Fibroblast of gingiva (primary cell): ENCODE results near the gene THRA.
A peak's percentile ranks its signal among the peaks of the same experiment; 100 is the strongest.

Experiments used
- DNase-seq: peaks from one replicate; pipeline ENCODE4 v3.0.0-alpha.2; 2011; ENCODE audit warnings: low read depth

THRA gene

GRCh38 chr17:40099619-40100418 lies 37.1 kb downstream of the THRA start:
- DNase-seq = no peak

- DNase-seq = no peak
These were observed 37.6 kb downstream of the THRA start, which contains the start of gene NR1D1 for GRCh38 chr17:40100419-40100668. Gene NR1D1, minus strand, starts transcription at chr17:40100589. Its CDS starts 495 bp downstream, at chr17:40100094.

- DNase-seq = peak; percentile 97
These were observed 38.1 kb downstream of the THRA start for GRCh38 chr17:40100669-40101366.

DNA sequence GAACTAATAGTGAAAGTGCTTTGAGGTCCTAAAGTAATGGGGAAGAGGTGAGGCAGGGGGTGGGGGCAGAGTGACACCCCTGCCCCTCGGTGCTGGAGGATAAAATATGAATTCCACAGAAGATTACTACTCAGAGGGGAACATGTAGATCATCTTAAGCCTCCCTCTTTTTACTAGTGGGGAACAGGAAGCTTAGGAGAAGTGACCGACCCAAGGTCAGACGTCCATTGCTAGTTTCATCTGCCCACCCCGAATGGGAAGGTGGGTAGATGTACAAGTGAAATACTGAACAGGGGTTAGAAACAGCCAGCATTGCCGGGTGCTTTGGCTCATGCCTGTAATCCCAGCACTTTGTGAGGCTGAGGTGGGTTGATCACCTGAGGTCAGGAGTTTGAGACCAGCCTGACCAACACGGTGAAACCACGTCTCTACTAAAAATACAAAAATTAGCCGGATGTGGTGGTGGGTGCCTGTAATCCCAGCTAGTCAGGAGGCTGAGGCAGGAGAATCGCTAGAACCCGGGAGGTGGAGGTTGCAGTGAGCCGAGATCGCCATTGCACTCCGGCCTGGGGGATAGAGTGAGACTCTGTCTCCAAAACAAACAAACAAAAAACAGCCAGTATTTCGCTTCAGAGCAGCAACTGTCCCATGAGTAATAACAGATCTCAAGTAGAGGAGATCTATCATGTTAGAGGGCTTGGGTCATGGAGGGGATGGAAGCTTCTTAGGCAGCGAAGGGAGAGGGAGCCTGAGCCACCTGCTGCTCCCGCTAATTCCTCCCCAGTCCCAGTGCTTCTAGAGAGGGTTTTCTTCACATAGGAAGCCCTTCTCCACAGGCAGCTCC lies 38.8 kb downstream of the THRA start:
- no peak for DNase-seq

- DNase-seq = no peak
These were observed 40.4 kb downstream of the THRA start for GRCh38 chr17:40103071-40103661.

GRCh38 chr17:40103688-40104087 lies 40.9 kb downstream of the THRA start:
- no peak for DNase-seq

DNA sequence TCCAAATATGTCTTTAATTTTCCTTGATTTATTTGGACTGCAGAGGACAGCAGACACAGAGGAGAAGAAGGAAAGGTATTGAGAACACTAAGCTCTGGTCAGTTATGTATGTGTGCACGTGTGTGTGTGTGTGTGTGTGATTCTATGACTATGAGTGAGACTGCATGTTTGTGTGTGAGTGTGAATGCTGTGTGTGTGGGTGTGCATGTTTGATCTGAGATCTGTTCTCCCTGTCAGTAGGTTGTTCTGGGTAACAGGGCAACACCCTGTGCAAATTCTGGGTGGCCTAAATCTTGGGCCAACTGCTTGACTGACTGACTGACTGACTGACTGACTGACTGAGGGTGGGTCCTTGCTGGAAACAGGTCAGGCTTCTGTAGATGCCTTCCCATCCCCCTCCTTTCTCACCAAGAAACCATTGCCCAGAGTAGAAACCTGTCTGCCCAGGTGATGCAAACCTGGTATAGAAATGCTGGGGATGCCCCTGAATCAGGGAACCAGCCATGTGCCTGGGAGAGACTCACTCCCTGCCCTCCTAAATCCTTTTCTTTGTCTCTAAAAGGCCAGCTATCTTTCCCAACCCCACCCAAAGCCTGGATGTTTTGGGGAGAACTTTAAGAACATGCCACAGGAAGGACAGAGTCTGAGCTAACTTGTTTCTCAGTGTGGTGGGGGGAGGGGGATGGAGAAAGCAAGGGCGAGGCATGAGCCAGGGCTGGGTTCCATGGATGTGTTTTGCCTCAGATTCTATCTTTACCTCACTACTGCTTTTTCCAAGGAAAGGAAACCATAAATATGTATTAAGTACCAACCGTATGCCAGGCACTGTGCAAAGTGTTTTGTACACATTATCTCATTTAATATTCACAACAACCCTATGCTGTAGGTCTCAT lies 42.1 kb downstream of the THRA start:
- no peak for DNase-seq

DNA sequence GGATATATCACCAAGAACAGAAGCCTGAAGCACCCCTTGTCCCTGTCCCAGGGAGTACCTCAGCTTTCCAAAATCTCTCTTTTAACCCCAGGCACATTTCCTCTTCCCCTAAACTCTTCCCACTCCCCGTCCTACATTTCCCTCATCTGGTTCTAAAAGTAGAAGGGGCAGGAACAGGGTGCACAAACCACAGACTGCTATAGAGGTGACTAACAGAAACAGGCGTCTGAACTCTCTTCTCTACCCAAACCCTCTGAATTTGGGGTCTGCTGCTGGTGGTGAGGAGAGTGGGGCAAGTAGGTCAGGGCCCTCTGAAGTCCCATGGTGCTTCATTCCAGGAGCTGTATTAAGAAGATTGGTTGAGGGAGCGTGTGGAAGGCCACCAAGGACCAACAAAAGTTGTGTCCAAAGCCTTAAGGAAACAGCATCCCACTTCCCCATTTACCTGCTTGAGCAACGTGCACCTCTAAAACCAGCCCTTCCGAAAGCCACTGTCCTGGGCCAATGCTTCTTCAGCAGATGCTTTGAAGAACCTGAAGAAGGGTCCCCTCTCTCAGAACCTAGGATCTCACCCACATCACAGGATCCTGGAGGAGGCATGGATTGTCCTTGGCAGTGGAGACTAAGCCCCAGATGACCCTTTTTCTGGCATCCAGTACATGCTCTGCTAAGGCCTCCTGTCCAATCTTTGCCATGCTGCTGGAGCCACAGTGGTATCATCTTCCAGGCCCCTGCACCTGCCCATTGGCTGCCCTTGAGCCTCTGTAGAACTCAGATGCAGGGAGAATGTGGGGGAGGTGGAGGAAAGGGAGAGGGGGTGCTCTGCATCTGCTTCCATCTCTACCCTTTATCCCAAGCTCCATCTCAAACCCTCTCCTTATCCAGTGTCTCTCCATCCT lies 43.3 kb downstream of the THRA start:
- no peak for DNase-seq

GRCh38 chr17:40106760-40107521 lies 44.2 kb downstream of the THRA start:
- DNase-seq = no peak

DNA sequence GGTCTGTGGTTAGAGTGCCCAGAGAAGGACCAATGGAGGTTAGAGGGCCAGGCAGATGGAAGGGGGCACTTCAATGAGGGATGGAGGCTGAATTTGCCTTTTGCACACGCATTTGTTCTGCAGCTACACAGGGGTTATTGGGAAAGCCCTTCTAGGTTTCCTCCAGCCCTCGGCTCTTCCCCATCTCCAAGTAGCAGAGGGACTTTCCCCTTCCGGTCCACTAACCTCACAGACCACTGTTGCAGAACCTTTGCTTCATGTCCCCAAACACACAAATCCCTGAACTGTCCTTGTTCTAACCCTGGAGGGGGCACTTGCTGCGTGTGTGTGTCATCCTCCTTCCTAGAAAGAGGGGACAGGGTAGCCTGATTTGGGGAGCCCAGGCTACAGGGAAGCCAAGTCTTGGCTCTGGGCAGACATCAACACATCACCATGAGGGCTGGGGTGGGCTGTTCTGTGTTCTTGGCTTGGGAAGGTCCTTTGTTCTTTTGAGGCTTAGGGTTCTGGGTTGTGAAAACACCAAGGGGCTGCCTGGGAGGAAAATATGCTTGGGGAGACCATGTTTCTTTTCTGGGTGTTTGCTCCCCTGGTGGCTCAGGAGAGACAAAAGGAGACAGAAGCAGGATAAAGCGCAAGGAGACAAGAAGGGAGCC lies 44.9 kb downstream of the THRA start:
- DNase-seq = no peak

DNA sequence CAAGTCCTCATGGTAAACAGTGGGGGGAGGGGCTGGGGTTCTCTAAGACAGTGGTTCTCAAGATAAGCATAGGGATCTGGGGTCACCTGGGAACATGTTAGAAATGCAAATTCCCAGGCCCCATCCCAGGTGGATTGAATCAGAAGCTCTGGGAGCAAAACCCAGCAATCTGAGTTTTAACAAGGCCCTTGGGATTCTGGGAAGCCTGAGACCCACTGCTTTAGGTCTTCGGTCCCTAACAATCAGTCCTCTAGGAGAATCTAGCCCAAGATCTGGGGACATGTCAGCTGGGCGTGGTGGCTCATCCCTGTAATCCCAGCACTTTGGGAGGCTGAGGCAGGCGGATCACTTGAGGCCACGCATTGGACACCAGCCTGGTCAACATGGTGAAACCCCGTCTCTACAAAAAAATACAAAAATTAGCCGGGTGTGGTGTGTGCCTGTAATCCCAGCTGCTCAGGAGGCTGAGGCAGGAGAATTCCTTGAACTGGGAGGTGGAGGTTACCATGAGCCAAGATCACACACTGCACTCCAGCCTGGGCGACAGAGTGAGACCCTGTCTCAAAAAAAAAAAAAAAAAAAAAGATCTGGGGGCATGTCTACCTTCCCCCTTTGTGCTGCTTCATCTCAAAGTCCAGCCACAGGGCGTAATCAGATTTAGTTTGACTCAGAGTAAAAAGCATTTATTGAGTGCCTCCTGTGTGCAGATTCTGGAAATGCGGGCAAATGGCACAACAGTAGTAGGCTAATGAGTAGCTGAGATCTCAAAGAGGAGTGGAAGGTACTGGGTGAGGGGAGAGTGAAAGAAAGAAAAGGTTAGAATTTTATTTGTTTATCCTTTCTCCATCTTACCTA lies 46.4 kb downstream of the THRA start:
- no peak for DNase-seq

DNA sequence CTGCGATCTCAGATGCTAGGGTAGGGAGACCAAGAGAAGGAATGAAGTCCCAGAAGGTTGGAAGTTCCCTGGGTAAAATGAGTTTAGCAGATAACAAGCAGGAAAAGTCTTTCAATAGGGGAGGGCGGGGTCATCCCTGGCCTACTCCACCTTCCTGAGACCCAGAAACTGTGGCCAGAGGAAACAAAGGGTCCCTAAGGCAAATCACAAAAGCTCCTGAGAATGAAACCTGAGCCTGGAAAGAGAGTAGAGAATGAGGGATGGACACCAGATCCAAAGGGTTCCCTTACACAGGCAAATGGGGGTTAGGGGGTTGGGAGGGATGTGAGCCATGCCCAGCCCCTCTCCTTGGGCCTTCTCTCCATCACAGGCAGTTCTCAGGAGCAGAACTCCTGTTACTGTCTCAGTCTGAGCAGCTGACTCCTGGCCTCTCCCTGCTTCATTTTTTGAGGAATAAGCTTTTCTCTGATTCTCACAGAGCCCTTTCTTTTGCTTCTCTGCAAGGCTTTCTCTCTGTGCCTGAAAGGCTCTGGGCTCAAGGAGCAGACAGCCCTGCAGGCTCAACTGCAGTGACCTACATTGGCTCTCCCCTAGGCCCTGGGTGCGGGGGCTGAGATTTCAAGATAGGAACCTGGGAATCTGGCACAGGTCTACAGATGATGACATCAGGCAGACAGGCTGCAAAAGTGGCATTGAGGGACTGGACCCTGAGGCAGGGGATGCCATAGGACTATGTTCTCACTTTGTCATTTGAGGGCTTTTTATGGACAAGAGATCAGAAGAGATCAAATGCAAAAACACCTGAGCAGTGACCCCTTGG lies 47.5 kb downstream of the THRA start:
- no peak for DNase-seq

DNA sequence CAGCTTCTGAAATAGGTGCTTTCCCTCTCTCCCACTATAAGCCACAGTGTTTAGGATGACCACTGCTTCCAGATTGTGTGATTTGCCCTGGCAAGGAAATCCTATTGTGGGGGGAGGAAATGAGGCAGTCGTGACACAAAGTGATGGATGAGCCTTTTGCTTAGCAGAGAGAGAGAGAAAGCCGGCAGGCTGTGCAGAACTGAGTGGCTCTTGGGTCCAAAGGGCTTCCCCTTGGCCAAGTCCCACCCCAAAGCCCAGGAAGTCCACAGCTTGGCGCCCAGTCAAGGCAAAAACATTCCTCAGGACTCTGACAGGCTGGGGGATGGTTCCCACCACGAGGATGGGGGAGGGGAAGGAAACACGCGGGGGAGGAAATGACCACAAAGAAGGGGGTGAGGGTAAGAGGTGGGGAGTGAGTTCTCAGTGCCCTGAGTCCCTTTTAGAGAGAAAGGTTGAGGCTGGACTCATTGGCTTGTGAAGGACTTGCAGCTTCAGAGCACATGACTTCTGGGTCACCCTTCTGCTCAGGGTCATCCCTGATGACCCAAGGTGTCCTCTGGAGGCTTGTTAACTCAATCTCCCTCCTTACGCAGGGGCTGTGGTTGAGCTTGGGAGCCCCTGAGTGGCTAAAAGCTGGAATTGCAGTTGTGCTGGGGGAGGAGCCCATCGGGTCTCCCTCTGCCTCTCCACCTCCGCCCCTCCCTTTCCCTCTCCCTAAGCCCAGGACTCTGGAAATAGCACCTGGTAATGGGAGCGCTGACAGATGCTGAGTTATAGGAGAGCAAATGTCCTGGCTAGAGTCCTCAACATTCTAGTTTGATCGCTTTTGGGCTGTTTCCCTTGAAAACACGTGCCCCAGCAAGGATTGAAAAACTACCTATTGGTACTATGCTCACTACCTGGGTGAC lies 48.7 kb downstream of the THRA start:
- peak; percentile 79 for DNase-seq

- no peak for DNase-seq
These were observed 49.5 kb downstream of the THRA start for GRCh38 chr17:40112191-40112711.

DNA sequence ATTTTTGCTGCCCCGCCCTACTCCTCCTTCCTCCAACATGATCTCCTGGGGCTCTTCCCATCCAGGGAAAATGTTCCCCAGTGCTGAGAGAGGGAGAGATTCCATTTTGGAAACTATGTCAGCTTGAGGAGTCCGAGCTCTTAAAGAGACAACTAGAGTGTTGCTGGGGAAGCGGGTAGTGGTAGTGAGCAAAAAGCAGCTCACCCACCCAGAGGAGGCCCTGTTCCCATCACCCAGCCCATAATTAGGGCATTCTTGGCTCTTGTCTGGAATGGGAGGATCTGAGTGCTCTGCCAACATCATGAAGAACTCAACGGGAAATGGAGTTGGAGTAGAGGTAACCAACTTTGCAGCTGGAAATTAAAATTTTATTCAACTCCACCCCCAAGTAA lies 49.9 kb downstream of the THRA start:
- DNase-seq = no peak
